ENCODE results near the gene POU2F3.

POU2F3 gene

DNA sequence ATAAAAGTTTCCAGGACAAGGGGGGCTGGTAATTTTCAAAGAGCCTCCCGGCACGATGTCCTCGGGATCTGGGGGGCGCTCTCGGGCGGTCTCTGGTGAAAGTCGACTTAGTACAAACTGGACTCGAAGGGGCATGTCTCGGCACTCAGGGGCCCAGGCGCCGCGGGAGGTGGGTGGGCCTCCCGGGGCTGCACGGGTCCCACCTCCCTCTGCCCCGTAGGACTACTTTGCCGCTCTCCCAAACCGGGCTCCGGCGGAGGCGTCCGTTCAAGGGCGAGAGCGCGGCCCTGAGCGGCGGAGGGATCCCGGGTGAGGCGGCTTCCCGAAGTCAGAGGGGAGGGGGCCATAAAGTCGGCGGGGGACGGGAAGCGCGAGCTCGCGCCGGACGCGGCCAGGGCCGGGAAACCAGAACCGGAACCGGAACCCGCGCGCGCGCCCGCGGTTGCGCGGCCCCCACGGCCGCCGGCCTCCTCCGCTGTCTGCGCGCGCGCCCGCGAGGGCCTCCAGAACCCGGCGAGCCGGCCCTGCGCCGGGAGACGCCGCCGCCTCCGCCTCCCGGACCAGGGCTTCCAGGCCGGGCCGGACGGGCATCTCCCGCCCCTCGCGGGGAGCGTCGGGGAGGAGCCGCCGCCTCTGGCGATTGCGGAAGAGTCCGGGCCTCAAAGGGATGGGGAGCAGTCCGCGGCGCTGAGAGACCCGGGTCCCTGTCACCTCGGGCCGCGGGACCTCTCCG, 96.1 kb downstream of the POU2F3 start, which contains the start of gene ARHGEF12:
Gene ARHGEF12, plus strand, starts transcription at position 506 of the 733 bp plus-strand sequence. CDS start 831 bp downstream, outside the sequence.
- Histone ChIP-seq H3K14ac (ENCODE audit: low read length) (peak within 1 kb of the TSS; percentile 97), H3K18ac (ENCODE audit: low read length) (peak within 1 kb of the TSS; percentile 98), H3K27ac (ENCODE audit: low read depth, low read length) (peak within 1 kb of the TSS; percentile 98), H3K79me2 (ENCODE audit: control insufficient read depth, insufficient read depth, low read length, poor library complexity) (peaks cover 14% of the 10 kb centered on the region), H2BK12ac (ENCODE audit: low read length) (peak within 1 kb of the TSS; percentile 85), H2BK5ac (ENCODE audit: low read depth, low read length, poor library complexity) (peak within 1 kb of the TSS; percentile 96), H3K79me1 (ENCODE audit: low read length) (peaks cover 15% of the 10 kb centered on the region), H3K27me3 (ENCODE audit: insufficient read depth, low read length) (no peaks in the 10 kb centered on the region), H3K4me2 (ENCODE audit: low read length) (peak within 1 kb of the TSS; percentile 100), H2AK5ac (ENCODE audit: low read length) (peak within 1 kb of the TSS; percentile 35), H3K9ac (ENCODE audit: low read length) (peak within 1 kb of the TSS; percentile 98), H3K36me3 (ENCODE audit: control insufficient read depth in 1 of 2, insufficient read depth in 2 of 2, low read length in 2 of 2) (no peaks in the 10 kb centered on the region), H3K23ac (ENCODE audit: low read length) (no peak within 1 kb of the TSS), H3K4ac (ENCODE audit: low read depth, low read length) (peak within 1 kb of the TSS; percentile 81), H4K8ac (ENCODE audit: low read depth, low read length) (peak within 1 kb of the TSS; percentile 100), H3K4me3 (ENCODE audit: low read depth, low read length) (peak within 1 kb of the TSS; percentile 87), H3K4me1 (ENCODE audit: control insufficient read depth in 1 of 2, insufficient read depth in 2 of 2, low read length in 2 of 2) (peaks cover 0 to 5% of the 10 kb centered on the region in 2 experiments), H2BK120ac (ENCODE audit: insufficient read depth, low read length, poor library complexity) (peak within 1 kb of the TSS; percentile 98), H2AFZ (ENCODE audit: insufficient read depth, low read length, poor library complexity) (peak within 1 kb of the TSS; percentile 99), H4K91ac (ENCODE audit: low read depth, low read length) (peak within 1 kb of the TSS; percentile 98), H3K9me3 (ENCODE audit: insufficient read depth, low read depth, low read length) (no peaks in the 10 kb centered on the region), H4K12ac (ENCODE audit: low read depth, low read length) (peak within 1 kb of the TSS; percentile 84)
- DNase-seq = peak; percentile 86 to 93
- WGBS (ENCODE audit: extremely low coverage, insufficient coverage, insufficient read length) = no CpG with 5 or more reads among the region's 92 CpGs

- H3K9me3 ChIP-seq (ENCODE audit: insufficient read depth, low read depth, low read length) = no peaks in the 10 kb centered on the region
- H3K36me3 ChIP-seq (ENCODE audit: control insufficient read depth in 1 of 2, insufficient read depth in 2 of 2, low read length in 2 of 2) = no peaks in the 10 kb centered on the region
- peak overlapping the region; percentile 81 for H3K4ac ChIP-seq (ENCODE audit: low read depth, low read length)
- peaks cover 15% of the 10 kb centered on the region for H3K79me1 ChIP-seq (ENCODE audit: low read length)
- peak overlapping the region; percentile 98 for H4K91ac ChIP-seq (ENCODE audit: low read depth, low read length)
- peak overlapping the region; percentile 73 for H4K12ac ChIP-seq (ENCODE audit: low read depth, low read length)
- peak overlapping the region; percentile 98 for H2BK120ac ChIP-seq (ENCODE audit: insufficient read depth, low read length, poor library complexity)
- H2BK5ac ChIP-seq (ENCODE audit: low read depth, low read length, poor library complexity) = peak overlapping the region; percentile 96
- peak overlapping the region; percentile 58 for H2BK12ac ChIP-seq (ENCODE audit: low read length)
- H3K79me2 ChIP-seq (ENCODE audit: control insufficient read depth, insufficient read depth, low read length, poor library complexity) = peaks cover 14% of the 10 kb centered on the region
- H3K18ac ChIP-seq (ENCODE audit: low read length) = peak overlapping the region; percentile 98
- H3K27ac ChIP-seq (ENCODE audit: low read depth, low read length) = peak overlapping the region; percentile 98
- peak overlapping the region; percentile 87 for H3K4me3 ChIP-seq (ENCODE audit: low read depth, low read length)
- H3K27me3 ChIP-seq (ENCODE audit: insufficient read depth, low read length) = no peaks in the 10 kb centered on the region
- H2AFZ ChIP-seq (ENCODE audit: insufficient read depth, low read length, poor library complexity) = peak overlapping the region; percentile 99
- H4K8ac ChIP-seq (ENCODE audit: low read depth, low read length) = peak overlapping the region; percentile 100
- H3K23ac ChIP-seq (ENCODE audit: low read length) = no peak overlapping the region
- H3K4me1 ChIP-seq (ENCODE audit: control insufficient read depth in 1 of 2, insufficient read depth in 2 of 2, low read length in 2 of 2) = peaks cover 0 to 2% of the 10 kb centered on the region in 2 experiments
- no CpG with 5 or more reads among the region's 56 CpGs for WGBS (ENCODE audit: extremely low coverage, insufficient coverage, insufficient read length)
- peak overlapping the region; percentile 98 for H3K9ac ChIP-seq (ENCODE audit: low read length)
- peak overlapping the region; percentile 97 for H3K14ac ChIP-seq (ENCODE audit: low read length)
- peak; percentile 27 to 54 for DNase-seq
- peak overlapping the region; percentile 97 for H3K4me2 ChIP-seq (ENCODE audit: low read length)
- peak overlapping the region; percentile 35 for H2AK5ac ChIP-seq (ENCODE audit: low read length)
Observed at GRCh38 chr11:120336641-120337354, 96.9 kb downstream of the POU2F3 start.

GRCh38 chr11:120337355-120338106, 97.6 kb downstream of the POU2F3 start:
- H3K23ac ChIP-seq (ENCODE audit: low read length) = no peak overlapping the region
- H3K79me2 ChIP-seq (ENCODE audit: control insufficient read depth, insufficient read depth, low read length, poor library complexity) = peaks cover 14% of the 10 kb centered on the region
- H3K4me2 ChIP-seq (ENCODE audit: low read length) = peak overlapping the region; percentile 97
- no peak overlapping the region for H4K12ac ChIP-seq (ENCODE audit: low read depth, low read length)
- H3K36me3 ChIP-seq (ENCODE audit: control insufficient read depth in 1 of 2, insufficient read depth in 2 of 2, low read length in 2 of 2) = no peaks in the 10 kb centered on the region
- H2BK5ac ChIP-seq (ENCODE audit: low read depth, low read length, poor library complexity) = peak overlapping the region; percentile 28
- peaks cover 0 to 2% of the 10 kb centered on the region in 2 experiments for H3K4me1 ChIP-seq (ENCODE audit: control insufficient read depth in 1 of 2, insufficient read depth in 2 of 2, low read length in 2 of 2)
- no peak overlapping the region for H3K18ac ChIP-seq (ENCODE audit: low read length)
- H2BK120ac ChIP-seq (ENCODE audit: insufficient read depth, low read length, poor library complexity) = no peak overlapping the region
- peaks cover 15% of the 10 kb centered on the region for H3K79me1 ChIP-seq (ENCODE audit: low read length)
- H3K4ac ChIP-seq (ENCODE audit: low read depth, low read length) = peak overlapping the region; percentile 81
- H3K9me3 ChIP-seq (ENCODE audit: insufficient read depth, low read depth, low read length) = no peaks in the 10 kb centered on the region
- DNase-seq = peak in 1 of 2 donors; percentile 10
- peak overlapping the region; percentile 98 for H3K27ac ChIP-seq (ENCODE audit: low read depth, low read length)
- H3K14ac ChIP-seq (ENCODE audit: low read length) = peak overlapping the region; percentile 97
- peak overlapping the region; percentile 87 for H3K4me3 ChIP-seq (ENCODE audit: low read depth, low read length)
- H2AFZ ChIP-seq (ENCODE audit: insufficient read depth, low read length, poor library complexity) = no peak overlapping the region
- H4K91ac ChIP-seq (ENCODE audit: low read depth, low read length) = peak overlapping the region; percentile 98
- H3K9ac ChIP-seq (ENCODE audit: low read length) = peak overlapping the region; percentile 98
- no CpG with 5 or more reads among the region's 18 CpGs for WGBS (ENCODE audit: extremely low coverage, insufficient coverage, insufficient read length)
- no peak overlapping the region for H4K8ac ChIP-seq (ENCODE audit: low read depth, low read length)
- H3K27me3 ChIP-seq (ENCODE audit: insufficient read depth, low read length) = no peaks in the 10 kb centered on the region
- H2AK5ac ChIP-seq (ENCODE audit: low read length) = no peak overlapping the region
- H2BK12ac ChIP-seq (ENCODE audit: low read length) = no peak overlapping the region
